GM18511 (cell line): Measurements from ENCODE around the gene ASTN2.

ENCODE experiments used
- ATAC-seq: cut with Tn5 transposase; IDR thresholded peaks from one replicate; pipeline ENCODE4 v1.9.1; 2021; ENCODE audit warnings: mild to moderate bottlenecking, moderate library complexity; ENCODE audit not compliant: unreplicated experiment

ASTN2 gene

DNA sequence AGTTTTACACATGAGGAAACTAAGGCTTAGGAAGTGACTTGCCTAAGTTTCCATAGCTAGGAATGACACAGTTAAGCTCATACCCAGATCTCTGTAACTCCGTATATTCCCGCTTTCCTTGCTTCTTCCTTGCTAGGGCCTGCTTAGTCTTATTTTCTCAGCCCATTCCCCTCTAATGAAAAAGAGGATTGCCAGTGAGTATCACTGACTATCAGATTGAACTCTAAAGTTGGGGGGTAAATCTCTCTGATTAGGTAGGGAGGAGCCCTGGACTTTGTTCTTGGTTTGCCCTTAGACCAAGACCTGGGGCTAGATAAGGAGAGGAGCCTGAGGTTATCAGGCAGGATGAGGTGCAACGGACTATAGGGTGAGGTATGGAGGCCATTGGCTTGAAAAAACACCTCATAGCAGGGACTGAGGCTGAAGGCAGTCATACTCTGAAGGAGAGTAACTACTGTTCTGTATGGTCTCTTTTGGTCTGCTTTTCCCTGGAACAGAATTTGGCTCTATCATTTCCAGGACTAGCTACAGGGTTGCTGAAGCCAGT, 725.3 kb downstream of the ASTN2 start:
- ATAC-seq, result no peak

DNA sequence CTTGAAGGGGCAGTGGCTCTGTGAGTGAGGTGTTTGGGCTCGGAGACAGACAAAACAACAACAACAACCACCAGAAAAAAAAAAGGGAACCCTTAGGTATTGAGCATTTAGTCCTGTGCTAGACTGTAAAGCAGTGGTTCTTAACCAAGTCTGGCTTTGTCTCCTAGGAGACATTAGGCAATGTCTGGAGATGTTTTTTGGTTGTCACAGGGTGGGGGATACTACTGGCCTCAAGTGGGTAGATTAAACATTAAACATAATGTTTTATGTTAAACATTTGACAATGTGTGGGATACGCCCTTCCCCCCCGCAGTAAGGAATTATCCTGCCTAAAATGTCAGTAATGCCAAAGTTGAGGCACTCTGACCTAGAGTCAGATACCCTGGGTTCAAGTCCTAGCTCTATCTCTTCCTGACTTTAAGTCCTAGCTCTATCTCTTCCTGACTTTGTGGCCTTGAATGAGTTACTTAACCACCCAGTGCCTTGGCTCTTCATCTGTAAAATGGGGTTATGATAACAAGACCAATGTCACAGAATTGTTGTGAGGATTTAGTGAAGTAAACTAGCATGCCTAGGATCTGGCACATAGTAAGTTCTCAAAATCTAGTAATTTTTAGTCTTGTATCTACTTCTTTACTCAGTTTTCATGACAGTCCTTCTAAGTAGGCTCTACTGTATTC, 725.9 kb downstream of the ASTN2 start:
- ATAC-seq, result no peak

DNA sequence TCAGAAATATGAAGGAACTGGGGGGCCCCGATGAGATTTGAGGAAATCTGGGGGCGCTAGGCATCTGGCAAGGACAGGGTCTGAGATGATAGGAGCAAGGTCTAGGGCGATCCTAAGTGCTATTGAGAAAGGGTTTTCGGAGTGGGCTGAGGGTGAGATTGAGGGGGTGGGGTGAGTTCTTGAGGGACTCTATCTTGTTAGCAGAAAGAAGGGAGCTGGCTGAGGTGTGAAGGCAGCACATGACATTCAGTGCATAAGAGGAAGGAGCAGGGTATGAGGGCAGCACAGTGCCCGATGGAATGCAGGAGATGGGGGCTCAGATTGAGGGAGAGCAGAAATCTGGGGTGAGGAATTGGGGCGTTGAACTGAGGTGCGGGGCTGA, 727.1 kb downstream of the ASTN2 start:
- ATAC-seq, result peak; percentile 7

DNA sequence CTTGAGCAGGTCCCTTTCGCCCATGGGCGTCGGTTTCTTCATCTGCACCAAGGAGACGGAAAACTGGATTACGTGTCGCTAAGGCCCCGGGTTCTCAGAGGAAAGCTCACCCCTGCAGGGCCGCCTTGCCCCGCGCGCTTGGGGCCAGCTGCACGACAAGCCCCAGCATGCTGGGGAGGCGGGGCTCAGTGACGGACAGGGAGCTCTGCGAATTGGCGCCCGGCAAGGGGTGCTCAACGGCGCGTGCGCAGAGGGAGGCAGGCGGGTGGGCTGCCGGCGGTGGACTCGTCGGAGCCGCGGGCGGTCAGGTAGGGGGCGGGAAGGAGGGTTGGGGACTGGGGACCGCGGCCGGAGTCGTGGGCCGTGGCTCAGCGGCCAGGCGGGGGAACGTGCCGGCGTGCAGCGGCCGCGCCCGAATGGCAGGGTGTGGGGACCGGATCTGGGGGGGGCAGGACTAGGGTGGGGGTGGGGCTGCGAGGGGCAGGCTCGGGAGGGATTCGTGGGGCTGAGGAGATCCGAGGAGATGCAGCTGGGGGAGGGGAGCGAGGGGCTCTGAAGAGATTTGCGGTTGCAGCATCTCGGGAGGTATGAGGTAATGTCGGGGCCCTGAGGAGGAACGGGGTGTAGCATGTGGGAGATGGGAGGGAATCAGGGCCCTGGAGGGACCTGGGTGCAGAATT, 727.6 kb downstream of the ASTN2 start, which contains the start of gene TRIM32:
TSS of gene TRIM32 (plus strand) at position 232 of the 680 bp plus-strand sequence. CDS start 10,438 bp downstream, outside the sequence.
- ATAC-seq, result peak; percentile 98

DNA sequence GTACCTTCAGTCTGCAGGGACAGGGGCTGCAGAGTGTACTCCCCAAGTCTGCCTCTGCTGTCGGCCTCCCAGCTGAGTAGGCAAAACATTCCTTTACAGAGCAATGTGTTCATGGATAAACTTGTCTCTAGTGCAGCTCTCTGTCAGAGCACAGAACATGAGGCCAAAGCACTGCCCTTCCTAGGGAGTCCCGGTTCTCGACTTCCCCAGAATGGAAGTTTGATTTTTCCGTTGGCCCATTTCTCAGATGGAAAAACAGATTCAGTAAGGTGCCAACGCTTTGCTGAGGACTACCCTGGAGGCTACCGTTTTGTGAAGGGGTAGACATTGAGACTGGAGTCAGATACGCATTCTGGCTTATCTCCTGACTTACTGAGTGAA, 728.2 kb downstream of the ASTN2 start:
- peak; percentile 47 for ATAC-seq

DNA sequence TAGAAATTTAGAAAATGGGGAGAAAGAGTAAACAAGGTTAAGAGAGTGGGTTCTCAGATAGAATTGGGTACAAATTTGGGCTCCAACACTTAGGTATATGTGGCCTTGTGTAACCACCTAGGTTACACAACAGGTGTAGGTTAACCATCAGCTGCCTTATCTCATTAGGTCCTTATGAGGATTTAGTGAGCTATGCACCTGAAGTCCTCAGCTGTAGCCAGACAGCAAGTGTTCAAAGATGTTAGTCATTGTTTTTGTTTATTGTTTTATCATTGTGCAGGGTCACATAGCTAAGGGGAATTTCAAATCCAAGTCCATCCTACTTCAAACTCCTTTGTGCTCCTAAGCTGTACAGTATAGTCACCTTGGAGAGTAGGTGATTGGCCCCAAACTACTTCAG, 728.7 kb downstream of the ASTN2 start:
- no peak for ATAC-seq

DNA sequence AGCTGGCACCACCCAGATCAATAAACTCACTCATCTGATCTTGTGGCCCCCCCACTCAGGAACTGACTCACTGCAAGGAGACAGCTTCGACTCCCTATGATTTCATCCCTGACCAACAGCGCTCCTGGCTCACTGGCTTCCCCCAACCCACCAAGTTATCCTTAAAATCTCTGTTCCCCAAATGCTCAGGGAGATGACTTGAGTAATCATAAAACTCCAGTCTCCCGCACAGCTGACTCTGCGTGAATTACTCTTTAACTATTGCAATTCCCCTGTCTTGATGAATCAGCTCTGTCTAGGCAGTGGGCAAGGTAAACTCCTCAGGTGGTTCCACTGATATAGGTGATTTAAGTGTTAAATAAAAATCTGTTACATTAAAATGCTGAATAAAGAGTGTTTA, 729.7 kb downstream of the ASTN2 start:
- no peak for ATAC-seq

DNA sequence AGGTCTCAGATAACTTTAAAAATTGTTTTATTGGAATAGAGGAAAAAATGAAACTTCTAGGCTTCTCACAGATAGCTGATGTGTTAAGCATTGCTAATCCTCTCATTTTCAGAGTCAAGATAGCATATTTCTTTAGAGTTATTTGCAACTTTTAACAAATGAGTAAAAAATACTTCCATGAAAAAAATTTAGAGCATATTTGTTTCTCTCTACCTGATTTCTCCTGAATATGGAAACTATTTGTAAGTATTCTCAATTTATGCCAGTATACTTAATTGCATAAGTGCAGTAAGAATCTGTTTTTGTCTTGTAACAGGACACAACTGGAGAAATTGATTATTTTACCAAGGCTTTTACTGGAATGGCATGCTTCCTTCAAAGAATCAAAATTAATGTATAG, 731.3 kb downstream of the ASTN2 start:
- ATAC-seq, result no peak

DNA sequence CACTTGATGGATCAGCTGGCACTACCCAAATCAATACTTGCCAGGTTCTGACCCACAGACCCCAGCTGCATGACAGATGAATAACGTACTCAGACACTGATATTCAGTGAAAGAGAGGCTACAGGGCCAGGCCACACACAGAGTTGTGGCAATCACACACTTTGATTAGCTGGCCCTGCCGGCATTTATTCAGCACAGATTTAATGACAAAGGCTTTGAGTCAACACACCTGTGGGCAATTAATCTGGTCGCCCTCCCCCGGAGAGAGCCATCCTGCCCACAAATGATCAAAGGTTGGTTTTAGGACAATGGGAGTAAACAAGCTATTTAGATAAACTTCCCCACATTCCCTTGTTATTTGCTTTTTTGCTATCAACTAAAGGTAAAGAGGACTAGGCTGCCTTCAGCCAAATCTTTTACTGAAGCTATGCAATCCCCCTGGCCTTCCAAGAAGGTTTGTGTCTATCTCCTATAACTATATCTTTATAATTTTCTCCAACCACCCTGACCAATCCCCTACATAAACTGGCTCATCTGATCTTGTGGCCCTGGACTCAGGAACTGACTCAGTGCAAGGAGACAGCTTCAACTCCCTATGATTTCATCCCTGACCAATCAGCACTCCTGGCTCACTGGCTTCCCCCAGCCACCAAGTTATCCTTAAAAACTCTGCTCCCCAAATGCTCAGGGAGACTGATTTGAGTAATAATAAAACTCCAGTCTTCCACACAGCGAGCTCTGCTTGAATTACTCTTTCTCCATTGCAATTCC, 740.5 kb downstream of the ASTN2 start:
- no peak for ATAC-seq

DNA sequence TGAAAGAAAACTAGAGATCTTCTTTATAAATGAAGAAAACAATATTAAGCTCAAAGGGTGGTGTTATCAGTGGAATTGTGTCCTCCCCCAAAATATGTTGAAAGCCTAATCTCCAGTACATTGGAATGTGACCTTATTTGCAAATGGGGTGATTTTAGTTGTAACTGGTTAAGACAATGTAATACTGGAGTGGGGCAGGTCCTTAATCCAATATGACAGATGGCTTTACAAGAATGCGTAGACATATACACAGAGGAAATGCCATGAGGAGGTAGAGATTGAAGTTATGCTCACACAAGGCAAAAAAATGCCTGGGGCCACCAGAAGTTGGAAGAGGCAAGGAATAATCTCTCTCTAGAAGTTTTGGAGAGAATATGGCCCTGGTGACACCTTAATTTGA, 741.5 kb downstream of the ASTN2 start:
- no peak for ATAC-seq

DNA sequence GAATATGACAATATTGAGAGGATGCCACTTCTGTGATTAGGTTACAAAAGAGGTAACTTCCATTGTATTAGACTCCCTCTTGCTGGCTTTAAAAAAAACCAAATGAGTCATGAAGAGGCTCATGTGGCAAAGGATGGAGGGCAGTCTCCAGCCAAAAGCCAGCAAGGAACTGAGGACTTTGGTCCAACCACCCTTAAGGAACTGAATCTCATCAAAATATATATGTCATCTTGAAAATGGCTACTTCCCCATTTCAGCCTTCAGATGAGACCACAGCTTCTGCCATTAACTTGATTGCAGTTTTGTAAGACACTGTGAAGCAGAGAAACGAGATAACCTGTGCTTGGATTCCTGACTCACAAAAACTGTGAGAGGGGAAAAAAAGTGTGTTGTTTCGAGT, 743.3 kb downstream of the ASTN2 start:
- no peak for ATAC-seq

DNA sequence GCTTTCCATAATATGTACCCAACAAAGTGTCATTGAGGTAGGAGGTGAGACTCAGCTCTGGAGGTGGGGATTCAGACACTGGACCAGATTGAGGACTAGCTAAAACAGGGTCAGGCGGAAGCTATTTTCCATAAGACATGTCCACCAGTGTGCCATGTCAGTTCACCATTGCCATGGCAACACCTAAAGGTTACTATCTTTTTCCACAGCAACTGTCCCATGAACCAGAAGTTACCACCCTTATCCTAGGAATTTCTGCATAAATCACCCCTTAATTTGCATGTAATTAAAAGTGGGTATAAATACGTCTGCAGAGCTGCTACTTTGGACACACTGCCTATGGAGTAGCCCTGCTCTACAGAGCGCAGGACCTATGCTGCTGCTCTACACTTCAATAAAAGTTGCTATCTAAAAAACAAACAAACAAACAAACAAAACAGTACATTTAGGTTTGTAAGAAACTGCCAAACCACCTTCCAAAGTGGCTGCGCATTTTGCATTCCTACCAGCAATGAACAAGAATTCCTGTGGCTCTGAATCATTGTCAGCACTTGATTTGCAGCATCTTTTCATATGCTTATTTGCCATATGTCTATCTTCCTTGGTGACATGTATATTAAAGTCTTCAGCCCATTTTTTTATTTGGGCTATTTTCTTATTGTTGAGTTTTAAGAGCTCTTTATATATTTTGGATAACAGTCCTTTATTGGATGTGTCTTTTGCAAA, 745.7 kb downstream of the ASTN2 start:
- ATAC-seq, result no peak

DNA sequence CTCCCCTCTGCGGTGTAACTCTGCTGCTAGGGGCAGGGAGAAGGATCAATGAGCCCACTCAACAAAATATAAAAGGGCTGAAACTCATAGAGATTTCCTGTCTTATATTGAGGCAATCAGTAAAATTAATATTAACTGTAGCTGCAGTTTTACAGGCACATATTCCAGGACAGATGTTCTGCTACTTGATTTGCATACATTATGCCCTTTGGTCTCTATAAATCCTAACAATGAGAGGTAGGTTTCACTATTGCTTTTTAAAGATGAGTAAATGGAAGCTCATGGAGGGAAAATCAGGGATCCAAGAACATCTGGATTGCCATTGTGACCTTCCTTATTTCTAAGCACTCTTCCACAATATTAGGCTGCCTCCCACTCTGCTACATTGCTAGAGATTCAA, 751.3 kb downstream of the ASTN2 start:
- no peak for ATAC-seq

DNA sequence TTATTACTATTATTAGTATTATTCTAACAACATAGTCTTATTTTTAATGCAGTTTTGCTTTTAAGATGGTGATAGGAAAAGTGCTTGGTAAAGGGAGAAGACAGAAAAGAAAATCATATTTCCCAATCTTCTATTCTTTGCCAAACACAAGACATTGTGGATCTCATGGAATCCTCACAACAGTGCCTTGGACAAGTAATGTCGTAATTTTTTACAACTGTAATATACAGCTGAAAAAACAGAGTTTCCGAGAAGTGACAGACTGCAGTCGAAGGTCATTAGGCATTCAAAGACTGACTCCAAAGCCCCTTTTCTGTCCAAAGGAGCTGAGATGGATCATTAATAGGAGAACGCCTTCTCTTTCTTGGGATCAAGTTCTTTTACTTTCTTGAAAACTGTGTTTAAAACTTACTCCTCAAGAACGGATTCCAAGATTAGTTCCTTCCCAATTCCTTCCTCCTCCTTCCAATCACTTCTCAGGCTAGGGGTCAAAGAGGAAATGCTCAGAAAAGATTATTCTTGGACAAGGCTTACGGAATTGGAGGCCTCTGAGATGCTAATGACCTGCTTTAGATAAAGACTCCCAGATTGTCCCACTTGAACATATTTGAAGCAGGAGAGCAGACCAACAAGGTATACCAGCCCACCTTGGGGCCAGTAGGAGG, 752.1 kb downstream of the ASTN2 start:
- no peak for ATAC-seq

DNA sequence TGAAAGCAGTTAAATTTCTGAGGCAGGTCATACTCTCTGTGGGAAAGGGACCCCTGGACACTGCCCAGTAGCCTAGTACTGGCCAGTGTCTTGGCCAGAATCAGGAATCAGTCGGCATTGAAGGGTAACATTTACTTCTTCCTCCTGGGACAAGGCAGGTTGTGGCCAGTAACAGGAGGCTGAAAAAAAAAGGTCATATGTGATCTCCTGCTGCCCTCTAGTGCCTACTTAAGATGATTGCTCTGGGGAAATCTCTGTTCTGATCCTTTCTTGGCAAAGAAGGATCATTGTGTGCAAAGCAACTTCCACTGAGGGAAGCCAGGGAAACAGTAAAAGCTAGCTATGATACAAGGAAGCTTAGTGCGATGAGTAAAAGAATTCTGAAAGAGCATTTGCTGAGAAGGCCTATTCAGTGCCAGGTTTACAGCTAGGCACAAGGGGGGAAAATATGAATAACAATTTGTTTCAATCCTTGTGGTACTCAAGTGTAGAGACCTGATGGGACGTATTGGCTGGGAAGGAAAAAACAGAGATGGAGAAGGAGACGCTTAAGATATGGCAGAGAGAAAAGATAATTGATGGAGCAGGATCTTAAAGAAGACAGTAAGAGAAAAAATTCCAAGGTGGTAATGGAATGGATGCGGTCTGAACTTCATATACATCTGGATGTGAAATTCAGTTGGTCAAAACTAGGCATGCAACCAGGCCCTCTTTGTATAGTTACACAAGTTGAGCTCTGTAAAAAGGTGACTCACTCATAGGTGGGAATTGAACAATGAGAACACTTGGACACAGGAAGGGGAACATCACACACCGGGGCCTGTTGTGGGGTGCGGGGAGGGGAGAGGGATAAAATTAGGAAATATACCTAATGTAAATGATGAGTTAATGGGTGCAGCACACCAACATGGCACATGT, 753.6 kb downstream of the ASTN2 start:
- ATAC-seq, result peak; percentile 92

DNA sequence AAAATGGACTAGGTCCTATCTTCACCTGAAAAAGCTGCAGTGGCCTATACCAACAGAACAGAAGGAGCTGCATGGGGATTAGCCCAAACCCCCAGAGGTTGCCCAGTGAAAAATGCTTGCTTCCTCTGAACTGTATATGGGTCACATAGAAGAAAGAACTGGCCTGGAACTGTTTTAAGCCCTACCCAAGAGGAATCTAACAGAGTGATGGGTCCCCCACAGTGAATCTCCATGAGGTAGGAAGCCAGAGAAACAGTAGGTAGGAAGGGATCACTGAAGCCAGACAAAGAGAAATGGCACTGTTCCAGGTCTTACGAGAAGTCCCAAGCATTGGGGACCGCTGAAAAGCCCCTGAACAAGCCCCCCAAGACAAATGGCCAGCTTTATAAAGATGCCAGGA, 756.6 kb downstream of the ASTN2 start:
- no peak for ATAC-seq

DNA sequence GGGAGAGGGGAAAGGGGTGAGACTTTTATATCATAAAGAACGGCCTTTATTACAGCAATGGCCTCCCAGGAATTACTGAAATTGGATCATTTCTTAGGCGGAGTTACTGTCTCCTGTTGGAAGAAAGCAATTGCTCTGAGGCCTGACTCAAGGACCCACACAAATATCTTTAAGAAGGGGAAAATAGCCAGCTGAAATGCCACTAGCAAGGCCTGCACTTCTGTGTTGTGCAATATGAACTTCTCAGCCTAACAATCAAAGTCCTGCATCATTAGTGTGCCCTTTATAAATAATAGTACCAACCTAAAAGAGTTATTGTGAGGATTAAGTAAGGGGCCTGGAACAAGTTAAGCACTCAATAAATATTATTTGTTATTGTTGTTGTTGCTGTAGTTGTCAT, 757.9 kb downstream of the ASTN2 start:
- ATAC-seq, result no peak

DNA sequence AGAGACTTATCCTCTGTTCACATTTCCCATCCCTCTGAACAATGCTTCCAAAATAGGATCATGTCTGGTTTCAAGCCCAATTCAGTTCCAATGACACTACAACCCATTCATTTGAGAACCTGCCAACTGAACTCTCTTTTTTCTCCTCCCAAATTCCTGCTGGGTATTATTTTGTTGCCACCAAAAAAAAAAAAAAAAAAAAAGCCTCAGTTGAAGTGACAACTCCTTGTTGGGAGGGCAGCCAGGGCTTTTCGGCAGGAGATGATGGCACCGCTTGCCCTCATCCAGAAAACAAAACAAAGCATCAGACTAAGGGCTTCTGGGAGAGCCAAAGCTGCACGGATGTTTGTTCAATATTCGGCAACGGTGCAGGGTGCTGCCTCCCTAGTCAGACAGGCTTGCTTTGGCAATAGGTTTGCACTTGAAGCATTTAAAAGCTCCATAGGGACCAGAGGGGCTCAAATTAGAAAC, 758.3 kb downstream of the ASTN2 start:
- ATAC-seq, result no peak

DNA sequence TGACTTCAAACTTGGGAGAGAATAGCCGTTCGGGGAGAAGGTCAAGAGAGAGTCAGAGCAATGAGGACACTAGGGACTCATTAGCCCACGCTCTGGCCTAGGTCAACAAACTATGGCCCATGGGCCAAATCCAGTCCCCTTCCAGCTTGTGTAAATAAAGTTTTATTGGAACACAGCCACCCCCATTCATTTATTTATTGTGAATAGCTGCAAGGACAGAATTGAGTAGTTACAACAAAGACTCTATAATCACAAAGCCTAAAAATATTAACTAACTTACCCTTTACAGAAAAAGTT, 760.9 kb downstream of the ASTN2 start:
- ATAC-seq, result no peak
